ENCODE measurements around the gene CNRIP1. TPM values are rescaled to one million over a fixed set of nuclear protein-coding genes. Genes with fewer than 3 reads are reported as not detected.

CNRIP1 gene
- total RNA-seq, 1 experiment from 2014 or later, result not detected

DNA sequence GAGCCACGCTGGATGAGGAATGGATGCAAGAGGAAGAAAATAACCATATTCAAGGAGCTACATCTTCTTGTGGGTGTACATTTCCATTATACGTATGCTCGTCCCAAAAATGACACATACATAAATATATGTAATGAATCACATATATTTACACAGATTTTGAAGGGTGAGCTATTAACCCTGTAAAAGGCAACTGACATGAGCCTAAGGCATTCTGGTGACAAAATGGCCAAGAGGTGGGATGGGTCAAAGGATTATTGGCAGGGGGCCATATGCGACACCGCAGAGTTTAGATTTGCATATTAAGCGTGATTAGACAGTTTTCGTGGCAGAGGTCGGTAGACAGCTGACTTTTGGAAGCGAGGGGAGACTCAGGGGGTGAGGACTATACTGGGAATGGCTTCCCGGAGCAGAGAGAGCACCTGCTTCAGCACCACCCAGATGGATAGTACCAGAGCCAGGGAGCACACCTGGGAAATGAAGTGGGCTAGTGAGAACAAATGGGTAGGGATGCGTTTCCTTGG is 431 bp upstream of the CNRIP1 start:
- Histone ChIP-seq H3K9me3 (no peaks in the 10 kb centered on the region), H3K27me3 (replicated peaks; ENCODE audit: control insufficient read depth, insufficient read depth, low read length) (no peaks in the 10 kb centered on the region), H3K4me3 (ENCODE audit: low read depth, low read length) (no peak overlapping the region), H3K36me3 (ENCODE audit: control insufficient read depth, insufficient read depth, low read length) (no peaks in the 10 kb centered on the region), H3K4me1 (no peaks in the 10 kb centered on the region)
- intact Hi-C loops (cut with micrococcal nuclease; ENCODE audit: unreplicated experiment), result no loop called here
- no TSS peak for BruUV-seq (replicated peaks)
- ChIA-PET POLR2A (no interaction called here), CTCF (no interaction called here)
- Mint-ChIP-seq H3K4me1 (ENCODE audit: low read depth, unreplicated experiment) (no peaks in the 10 kb centered on the region), H3K36me3 (ENCODE audit: insufficient read depth, unreplicated experiment) (no peaks in the 10 kb centered on the region), H3K27ac (ENCODE audit: unreplicated experiment) (no peak overlapping the region), H3K4me3 (ENCODE audit: unreplicated experiment) (no peak overlapping the region), H3K9me3 (ENCODE audit: unreplicated experiment) (no peaks in the 10 kb centered on the region), H3K27me3 (ENCODE audit: insufficient read depth, unreplicated experiment) (peaks cover 4% of the 10 kb centered on the region)
- DNase-seq, result no peak
- TF ChIP-seq CTCF (IDR thresholded peaks at IDR 0.05; ENCODE audit: insufficient read depth in 1 of 2, low read depth in 1 of 2, low read length in 1 of 2, severe bottlenecking in 1 of 2, unreplicated experiment in 1 of 2), result no peak

- H3K4me1 Mint-ChIP-seq (ENCODE audit: low read depth, unreplicated experiment), result no peaks in the 10 kb centered on the region
- no peaks in the 10 kb centered on the region for H3K36me3 Mint-ChIP-seq (ENCODE audit: insufficient read depth, unreplicated experiment)
- intact Hi-C loops (cut with micrococcal nuclease; ENCODE audit: unreplicated experiment), result no loop called here
- Histone ChIP-seq H3K4me1 (no peaks in the 10 kb centered on the region), H3K27me3 (replicated peaks; ENCODE audit: control insufficient read depth, insufficient read depth, low read length) (no peaks in the 10 kb centered on the region), H3K36me3 (ENCODE audit: control insufficient read depth, insufficient read depth, low read length) (no peaks in the 10 kb centered on the region), H3K4me3 (ENCODE audit: low read depth, low read length) (no peak overlapping the region), H3K9me3 (no peaks in the 10 kb centered on the region)
- no peak overlapping the region for H3K4me3 Mint-ChIP-seq (ENCODE audit: unreplicated experiment)
- POLR2A ChIA-PET, result no interaction called here
- H3K27ac Mint-ChIP-seq (ENCODE audit: unreplicated experiment), result no peak overlapping the region
- BruUV-seq (replicated peaks), result no TSS peak
- DNase-seq, result no peak
- H3K27me3 Mint-ChIP-seq (ENCODE audit: insufficient read depth, unreplicated experiment), result peaks cover 6% of the 10 kb centered on the region
- TF ChIP-seq CTCF (IDR thresholded peaks at IDR 0.05; ENCODE audit: insufficient read depth in 1 of 2, low read depth in 1 of 2, low read length in 1 of 2, severe bottlenecking in 1 of 2, unreplicated experiment in 1 of 2), result no peak
- CTCF ChIA-PET, result no interaction called here
- no peaks in the 10 kb centered on the region for H3K9me3 Mint-ChIP-seq (ENCODE audit: unreplicated experiment)
Observed at GRCh38 chr2:68318914-68319397, 793 bp downstream of the CNRIP1 start.

GRCh38 chr2:68317971-68318913 is 1.5 kb downstream of the CNRIP1 start:
- CTCF ChIA-PET, result no interaction called here

More at GRCh38 chr2:68317971-68318913, 1.5 kb downstream of the CNRIP1 start:
- H3K9me3 Mint-ChIP-seq (ENCODE audit: unreplicated experiment), result no peaks in the 10 kb centered on the region
- Histone ChIP-seq H3K9me3 (no peaks in the 10 kb centered on the region), H3K36me3 (ENCODE audit: control insufficient read depth, insufficient read depth, low read length) (no peaks in the 10 kb centered on the region), H3K4me1 (no peaks in the 10 kb centered on the region), H3K4me3 (ENCODE audit: low read depth, low read length) (no peak overlapping the region), H3K27me3 (replicated peaks; ENCODE audit: control insufficient read depth, insufficient read depth, low read length) (no peaks in the 10 kb centered on the region)
- no peak for DNase-seq
- peaks cover 6% of the 10 kb centered on the region for H3K27me3 Mint-ChIP-seq (ENCODE audit: insufficient read depth, unreplicated experiment)
- no TSS peak for BruUV-seq (replicated peaks)
- POLR2A ChIA-PET, result no interaction called here
- H3K4me3 Mint-ChIP-seq (ENCODE audit: unreplicated experiment), result no peak overlapping the region
- TF ChIP-seq CTCF (IDR thresholded peaks at IDR 0.05; ENCODE audit: insufficient read depth in 1 of 2, low read depth in 1 of 2, low read length in 1 of 2, severe bottlenecking in 1 of 2, unreplicated experiment in 1 of 2), result no peak
- H3K4me1 Mint-ChIP-seq (ENCODE audit: low read depth, unreplicated experiment), result no peaks in the 10 kb centered on the region
- H3K27ac Mint-ChIP-seq (ENCODE audit: unreplicated experiment), result no peak overlapping the region
- H3K36me3 Mint-ChIP-seq (ENCODE audit: insufficient read depth, unreplicated experiment), result no peaks in the 10 kb centered on the region
- intact Hi-C loops (cut with micrococcal nuclease; ENCODE audit: unreplicated experiment), result no loop called here

Measured in Caco-2 (cell line).